GM21619 (cell line): Measurements from ENCODE around the gene SALL1.

ENCODE experiments used
- ATAC-seq: cut with Tn5 transposase; IDR thresholded peaks from one replicate; pipeline ENCODE4 v1.9.1; 2021; ENCODE audit not compliant: unreplicated experiment

Gene SALL1

GRCh38 chr16:51143196-51143977 lies 7.7 kb downstream of the SALL1 start:
- no peak for ATAC-seq

- no peak for ATAC-seq
These were observed 9.5 kb downstream of the SALL1 start for GRCh38 chr16:51141541-51141940.

- ATAC-seq, result no peak
These were observed 10.0 kb downstream of the SALL1 start for GRCh38 chr16:51141106-51141505.

GRCh38 chr16:51140112-51140511 lies 11.0 kb downstream of the SALL1 start:
- ATAC-seq, result no peak

GRCh38 chr16:51139568-51139967 lies 11.5 kb downstream of the SALL1 start:
- ATAC-seq, result no peak

- ATAC-seq, result no peak
These were observed 12.9 kb downstream of the SALL1 start for GRCh38 chr16:51138178-51138577.

GRCh38 chr16:51137097-51137496 lies 14.0 kb downstream of the SALL1 start:
- no peak for ATAC-seq

- no peak for ATAC-seq
These were observed 16.2 kb downstream of the SALL1 start for GRCh38 chr16:51134876-51135275.

- ATAC-seq, result no peak
These were observed 16.7 kb downstream of the SALL1 start for GRCh38 chr16:51134269-51134812.

- no peak for ATAC-seq
These were observed 17.4 kb downstream of the SALL1 start for GRCh38 chr16:51133688-51134087.

- no peak for ATAC-seq
These were observed 17.9 kb downstream of the SALL1 start for GRCh38 chr16:51133183-51133582.

GRCh38 chr16:51132490-51133115 lies 18.5 kb downstream of the SALL1 start:
- ATAC-seq, result no peak

- ATAC-seq, result no peak
These were observed 19.5 kb downstream of the SALL1 start for GRCh38 chr16:51131619-51132018.

GRCh38 chr16:51129105-51129504 lies 22.0 kb downstream of the SALL1 start:
- no peak for ATAC-seq

GRCh38 chr16:51125992-51126391 lies 25.1 kb downstream of the SALL1 start:
- no peak for ATAC-seq

GRCh38 chr16:51124896-51125295 lies 26.2 kb downstream of the SALL1 start:
- ATAC-seq, result no peak

GRCh38 chr16:51121850-51122249 lies 29.2 kb downstream of the SALL1 start:
- ATAC-seq, result no peak

- no peak for ATAC-seq
These were observed 30.2 kb downstream of the SALL1 start for GRCh38 chr16:51120730-51121347.

- ATAC-seq, result no peak
These were observed 30.9 kb downstream of the SALL1 start for GRCh38 chr16:51119973-51120729.

GRCh38 chr16:51119556-51119955 lies 31.5 kb downstream of the SALL1 start:
- no peak for ATAC-seq

GRCh38 chr16:51116353-51116752 lies 34.7 kb downstream of the SALL1 start:
- ATAC-seq, result no peak
